Sciatic nerve (tissue), 2 donors: ENCODE results near the gene PNMA8A. TPM values are rescaled to one million over a fixed set of nuclear protein-coding genes. Genes with fewer than 3 reads are reported as not detected.
A peak's percentile ranks its signal among the peaks of the same experiment; 100 is the strongest.

Source experiments
- ATAC-seq: fragments of 200-7000 bp; cut with Tn5 transposase; one replicate; pipeline ENCODE4 v1.9.1; 2020; ENCODE audit warnings: mild to moderate bottlenecking, moderate library complexity
- DNase-seq: peaks from one replicate; pipeline ENCODE4 v3.0.0-alpha.2; 2020; ENCODE audit warnings: low spot score
- intact Hi-C: fragments of 100-400 bp; cut with DNase I; formaldehyde crosslinking; loops from one replicate; pipeline ENCODE4 v1.14.2; 2022
- total RNA-seq: library from RNA; stranded (reverse); fragmentation: NEBNext Ultra II Directional; extraction: Animal tissue kit (Norgen Biotek cat#: 25700); gene quantifications from one replicate; pipeline ENCODE4 v1.2.1, GENCODE V29; 2021
- donor health status: DM: no; HTN: no; CAD: no.
- donor health status: DM: no; HTN: no; CAD: no.

The PNMA8A gene
- total RNA-seq, 1 donor from 2014 or later: 9.3 TPM

- intact Hi-C loops: loop anchor here (5.0 kb wide), 1 partner anchor 91 kb away; no protein-coding TSS in a partner anchor
- ATAC-seq (peak; percentile 8), DNase-seq (no peak)
Measured at GRCh38 chr19:46493236-46494145, 22.1 kb upstream of the PNMA8A start.

GRCh38 chr19:46492841-46493235, 21.5 kb upstream of the PNMA8A start:
- intact Hi-C loops: loop anchor here (5.0 kb wide), 1 partner anchor 91 kb away; no protein-coding TSS in a partner anchor
- peak; percentile 4 for ATAC-seq
- DNase-seq: no peak

GRCh38 chr19:46491975-46492682, 20.8 kb upstream of the PNMA8A start:
- no peak for ATAC-seq
- intact Hi-C loops: loop anchor here (5.0 kb wide), 1 partner anchor 90 kb away; no protein-coding TSS in a partner anchor
- DNase-seq: no peak

- intact Hi-C loops: loop anchor here (5.0 kb wide), 1 partner anchor 88 kb away; no protein-coding TSS in a partner anchor
- no peak for ATAC-seq
- no peak for DNase-seq
Measured at GRCh38 chr19:46490774-46491173, 19.4 kb upstream of the PNMA8A start.

- intact Hi-C loops: loop anchor here (5.0 kb wide), 1 partner anchor 87 kb away; no protein-coding TSS in a partner anchor
- no peak for DNase-seq
- ATAC-seq: peak; percentile 71
Measured at GRCh38 chr19:46489445-46490272, 18.3 kb upstream of the PNMA8A start.

GRCh38 chr19:46488551-46488950, 17.2 kb upstream of the PNMA8A start:
- DNase-seq (no peak), ATAC-seq (no peak)
- intact Hi-C loops: no loop called here

- intact Hi-C loops: no loop called here
- ATAC-seq (peak; percentile 77), DNase-seq (peak; percentile 90)
Measured at GRCh38 chr19:46487802-46488445, 16.6 kb upstream of the PNMA8A start.

GRCh38 chr19:46487178-46487801, 15.9 kb upstream of the PNMA8A start:
- ATAC-seq (peak; percentile 14), DNase-seq (no peak)
- intact Hi-C loops: no loop called here

GRCh38 chr19:46486358-46486757, 15.0 kb upstream of the PNMA8A start:
- no peak for DNase-seq
- intact Hi-C loops: no loop called here
- no peak for ATAC-seq

GRCh38 chr19:46484656-46485055, 13.3 kb upstream of the PNMA8A start:
- DNase-seq: no peak
- intact Hi-C loops: no loop called here
- no peak for ATAC-seq

- intact Hi-C loops: no loop called here
- no peak for DNase-seq
- ATAC-seq: no peak
Measured at GRCh38 chr19:46482631-46483030, 11.3 kb upstream of the PNMA8A start.

- ATAC-seq (peak; percentile 75), DNase-seq (no peak)
Measured at GRCh38 chr19:46481947-46482346, 10.6 kb upstream of the PNMA8A start.

GRCh38 chr19:46481223-46481848, 10.0 kb upstream of the PNMA8A start:
- intact Hi-C loops: no loop called here
- DNase-seq (no peak), ATAC-seq (peak; percentile 81)

More at GRCh38 chr19:46481947-46482346, 10.6 kb upstream of the PNMA8A start:
- intact Hi-C loops: no loop called here

GRCh38 chr19:46480415-46480814, 9.1 kb upstream of the PNMA8A start:
- ATAC-seq: peak; percentile 59
- intact Hi-C loops: no loop called here

GRCh38 chr19:46478356-46478986, 7.1 kb upstream of the PNMA8A start:
- no peak for ATAC-seq
- intact Hi-C loops: no loop called here
- DNase-seq: no peak

More at GRCh38 chr19:46480415-46480814, 9.1 kb upstream of the PNMA8A start:
- no peak for DNase-seq

- intact Hi-C loops: no loop called here
- no peak for ATAC-seq
- DNase-seq: no peak
Measured at GRCh38 chr19:46475986-46476385, 4.6 kb upstream of the PNMA8A start.

- DNase-seq (no peak), ATAC-seq (no peak)
- intact Hi-C loops: no loop called here
Measured at GRCh38 chr19:46474211-46474610, 2.8 kb upstream of the PNMA8A start.
